Liver (tissue), 3 donors: ENCODE results near the gene TMPRSS3.

Experiments
- ATF3 ChIP-seq: IDR thresholded peaks from 2 replicates; pipeline ENCODE4 v1.6.1; 2016; ENCODE audit warnings: antibody characterized with exemption
- CTCF ChIP-seq: fragments of 150-350 bp; IDR thresholded peaks from 2 replicates; pipeline ENCODE4 v1.5.1; 2017; ENCODE audit warnings: improper control_type of control experiment, low read depth, low read length; ENCODE audit not compliant: missing input control
- GABPA ChIP-seq, 2 donors: IDR thresholded peaks in 1 of 2; conservative IDR thresholded peaks in 1 of 2; 2 replicates each; pipeline ENCODE4 v1.6.1; 2016; ENCODE audit warnings: antibody characterized with exemption in 2 of 2, mild to moderate bottlenecking in 1 of 2, moderate library complexity in 1 of 2
- MAX ChIP-seq: IDR thresholded peaks from 2 replicates; pipeline ENCODE4 v1.6.1; 2016; ENCODE audit warnings: antibody characterized with exemption
- RAD21 ChIP-seq, 2 donors: IDR thresholded peaks; 2 replicates each; pipeline ENCODE4 v1.6.1; 2016; ENCODE audit warnings: antibody characterized with exemption in 2 of 2, mild to moderate bottlenecking in 2 of 2
- REST ChIP-seq: IDR thresholded peaks from 2 replicates; pipeline ENCODE4 v1.6.1; 2016; ENCODE audit warnings: antibody characterized with exemption, mild to moderate bottlenecking
- SP1 ChIP-seq: IDR thresholded peaks from 2 replicates; pipeline ENCODE4 v1.6.1; 2018; ENCODE audit warnings: antibody characterized with exemption, mild to moderate bottlenecking
- TAF1 ChIP-seq: conservative IDR thresholded peaks from 2 replicates; pipeline ENCODE4 v1.6.1; 2016; ENCODE audit warnings: antibody characterized with exemption, mild to moderate bottlenecking
- donor health status: healthy.
- donor health status: healthy.

GRCh38 chr21:42406866-42407265, 11.0 kb upstream of the TMPRSS3 start:
- no peak for TF ChIP-seq CTCF
- TF ChIP-seq TAF1 = no peak
- no peak for TF ChIP-seq GABPA (IDR thresholded peaks at IDR 0.05 in 1 of 2, conservative IDR thresholded peaks at IDR 0.05 in 1 of 2)
- TF ChIP-seq RAD21 (IDR thresholded peaks at IDR 0.05) = no peak
- no peak for TF ChIP-seq SP1
- no peak for TF ChIP-seq REST
- TF ChIP-seq MAX = no peak
- no peak for TF ChIP-seq ATF3
